ENCODE data around the gene FBXO5.

GRCh38 chr6:152946484-152946883 is 36.4 kb downstream of the FBXO5 start:
- TF ChIP-seq CTCF (IDR thresholded peaks at IDR 0.05; ENCODE audit: insufficient read depth, low read length) (no peak), REST (IDR thresholded peaks at IDR 0.05; ENCODE audit: insufficient replicate concordance, low read depth) (no peak), POLR2AphosphoS5 (IDR thresholded peaks at IDR 0.05; ENCODE audit: low read depth) (no peak), GABPA (IDR thresholded peaks at IDR 0.05; ENCODE audit: low read depth) (no peak)
